Hepatic stellate cell (primary cell): ENCODE data around the gene AGGF1.
"Not testable (repeated sequence)": the region's sequence is repeated elsewhere in the genome, so short reads cannot be mapped to it uniquely, and the experiment has no call there.

Experiments used
- DNase-seq: peaks from one replicate; pipeline ENCODE4 v3.0.0; 2011; ENCODE audit warnings: low spot score

AGGF1 gene

DNA sequence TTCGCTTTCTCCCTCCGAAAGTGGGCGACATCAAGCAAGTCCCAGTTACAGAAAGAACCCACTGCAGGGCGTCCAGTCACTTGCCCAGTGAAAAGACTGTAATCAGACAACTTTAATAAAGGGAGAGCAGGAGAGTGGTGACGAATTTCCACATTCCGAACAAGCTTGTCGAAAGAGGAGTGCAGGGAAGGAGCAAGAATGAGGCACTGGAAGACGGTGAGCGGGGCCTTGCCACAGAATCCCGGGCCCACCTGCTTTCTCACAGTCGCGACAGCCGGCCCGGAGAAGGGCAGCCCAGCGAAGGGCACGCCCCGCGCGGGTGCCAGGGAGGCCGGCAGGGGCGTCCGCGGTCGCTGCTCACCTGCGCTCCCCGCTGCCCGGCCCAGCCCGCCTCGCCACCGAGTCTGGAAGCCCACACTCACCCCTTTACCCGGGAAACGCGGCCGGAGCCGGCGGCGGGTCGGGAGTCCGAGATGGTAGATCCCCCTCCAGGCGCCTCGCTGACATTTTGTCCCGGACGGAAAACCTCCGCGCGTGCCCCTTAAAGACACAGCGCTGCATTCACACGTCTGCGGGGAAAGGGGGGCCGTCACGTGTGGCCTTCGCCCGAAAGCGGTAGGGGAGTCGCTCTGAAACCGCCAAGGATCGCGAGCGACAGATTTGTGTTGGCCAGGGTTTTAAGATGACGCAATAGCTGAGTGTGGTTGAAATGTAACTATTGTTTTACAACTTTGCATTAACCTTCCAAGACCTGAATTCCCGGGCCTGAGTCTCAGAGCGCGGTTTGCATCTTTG is 56.7 kb downstream of the AGGF1 start, which contains the start of gene ZBED3:
Gene ZBED3, minus strand, starts transcription at position 597 of the 795 bp plus-strand sequence. CDS start 9,407 bp downstream, outside the sequence.
- peak; percentile 65 for DNase-seq

DNA sequence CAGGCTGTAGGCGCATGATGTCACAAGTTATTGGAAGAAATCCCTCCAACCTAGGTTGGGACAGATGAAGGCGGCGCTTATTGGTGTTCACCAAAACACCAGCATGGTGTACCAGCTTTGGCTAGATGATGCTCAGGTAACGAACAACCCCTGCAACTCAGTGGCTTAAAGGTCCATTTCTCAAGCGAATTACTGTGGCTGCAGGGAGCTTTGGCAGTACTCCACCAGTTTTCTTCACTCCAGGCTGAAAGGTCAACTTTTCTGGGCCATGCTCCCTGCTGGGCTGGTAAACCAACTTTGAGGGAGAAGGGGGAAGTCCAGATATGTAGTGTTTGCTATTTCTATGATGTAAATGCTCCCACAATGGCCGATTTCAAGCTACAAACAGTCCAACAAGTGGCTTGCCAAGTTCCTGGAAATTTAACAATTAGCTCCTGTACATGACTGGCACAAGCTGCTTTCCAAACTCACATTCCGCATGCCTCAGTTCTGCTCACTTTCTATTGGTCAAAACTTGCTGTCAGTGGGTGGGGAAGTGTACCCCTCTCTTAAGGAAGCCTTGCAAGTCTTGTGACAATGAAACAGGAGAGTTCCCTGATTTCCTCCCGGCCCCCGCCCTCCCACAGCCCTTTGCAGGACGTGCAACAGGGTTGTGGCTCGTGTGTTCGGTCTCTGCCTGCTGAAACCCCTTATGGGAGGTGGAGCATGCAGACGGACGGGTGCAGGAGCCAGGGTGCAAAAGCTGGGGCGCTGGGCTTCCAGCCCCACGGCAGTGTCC is 57.5 kb downstream of the AGGF1 start:
- DNase-seq = no peak

DNA sequence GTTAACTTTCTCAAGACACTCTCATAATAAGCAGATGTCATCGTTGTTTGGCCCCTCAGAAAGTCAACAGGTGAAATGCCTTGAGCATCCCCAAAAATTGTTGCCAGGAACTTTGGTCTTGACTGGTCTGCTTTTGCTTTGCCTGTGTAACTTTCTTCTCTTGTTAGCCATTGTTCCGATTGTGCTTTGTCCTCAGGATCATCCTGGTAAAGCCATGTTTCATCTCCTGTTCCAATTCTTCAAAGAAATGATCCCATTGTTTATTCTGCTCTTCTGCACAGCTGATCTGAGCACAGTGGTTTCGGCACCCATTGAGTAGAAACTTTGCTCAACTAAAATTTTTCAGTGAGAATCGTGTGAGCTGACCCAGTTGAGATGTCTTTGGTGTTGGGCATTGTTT is 65.0 kb downstream of the AGGF1 start:
- DNase-seq = no peak

DNA sequence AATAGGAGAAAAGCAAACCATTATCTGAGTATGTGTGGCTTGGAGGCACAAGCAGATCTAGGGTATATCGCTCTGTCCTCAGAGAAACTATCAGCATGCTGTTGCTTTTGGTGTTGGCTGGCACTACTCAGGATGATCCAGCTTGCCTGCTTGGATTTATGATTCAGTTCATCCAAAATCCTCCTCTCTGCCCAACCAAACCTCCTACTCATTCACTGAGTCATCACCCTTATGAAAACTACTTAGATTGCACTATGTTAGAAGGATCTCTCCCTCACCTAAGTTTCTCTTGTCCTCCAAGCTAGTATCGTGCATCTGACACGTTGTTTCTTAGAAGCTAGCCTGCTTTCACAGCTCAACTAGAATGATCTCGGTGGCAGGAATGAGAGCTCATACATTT is 71.1 kb downstream of the AGGF1 start:
- peak; percentile 33 for DNase-seq

DNA sequence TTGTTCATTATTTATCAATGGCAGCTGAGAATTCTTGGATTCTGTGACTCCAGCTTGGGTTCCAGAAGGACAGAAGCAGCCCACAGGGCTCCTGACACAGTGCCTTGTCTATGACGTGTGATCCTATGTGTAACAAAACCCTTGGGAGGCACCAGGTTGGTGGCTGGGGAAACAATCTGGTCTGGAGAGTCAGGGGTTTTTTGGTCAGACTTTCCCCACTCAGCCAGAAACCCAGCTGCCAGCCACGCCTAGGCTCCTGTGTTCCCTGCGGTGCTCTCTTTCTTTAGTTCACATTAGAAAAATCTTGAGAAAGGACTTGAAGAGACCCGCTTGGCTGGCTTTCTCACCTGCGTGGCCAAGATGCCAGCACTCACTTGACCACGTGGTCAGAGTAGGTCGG is 72.3 kb downstream of the AGGF1 start:
- no peak for DNase-seq

GRCh38 chr5:77103457-77103856 is 73.3 kb downstream of the AGGF1 start:
- no peak for DNase-seq

GRCh38 chr5:77104813-77105212 is 74.6 kb downstream of the AGGF1 start:
- no peak for DNase-seq

DNA sequence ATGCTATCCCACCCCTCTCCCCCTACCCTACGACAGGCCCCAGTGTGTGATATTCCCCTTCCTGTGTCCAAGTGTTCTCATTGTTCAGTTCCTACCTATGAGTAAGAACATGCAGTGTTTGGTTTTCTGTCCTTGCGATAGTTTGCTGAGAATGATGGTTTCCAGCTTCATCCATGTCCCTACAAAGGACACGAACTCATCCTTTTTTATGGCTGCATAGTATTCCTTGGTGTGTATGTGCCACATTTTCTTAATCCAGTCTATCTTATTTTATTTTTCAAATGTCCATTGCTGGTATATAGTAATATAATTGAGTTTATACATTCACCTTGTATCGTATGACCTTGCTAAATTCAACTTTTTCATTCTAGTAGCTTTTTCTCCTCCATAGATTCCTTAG is 76.8 kb downstream of the AGGF1 start:
- not testable (repeated sequence) for DNase-seq
